B cell (primary cell): ENCODE results near the gene AMZ2.

ENCODE experiments used
- EZH2 ChIP-seq: IDR thresholded peaks from 2 replicates; pipeline ENCODE4 v1.6.1; 2012; ENCODE audit warnings: borderline replicate concordance, low read depth, mild to moderate bottlenecking, moderate library complexity, low read length; ENCODE audit not compliant: insufficient read depth, poor library complexity, severe bottlenecking
- TF ChIP-seq, protein P1 (sequence below): fragments of 200-600 bp; IDR thresholded peaks from one replicate; pipeline ENCODE4 v1.8.0; 2022; ENCODE audit warnings: antibody characterized with exemption, mild to moderate bottlenecking

- TF ChIP-seq, protein P1, sequence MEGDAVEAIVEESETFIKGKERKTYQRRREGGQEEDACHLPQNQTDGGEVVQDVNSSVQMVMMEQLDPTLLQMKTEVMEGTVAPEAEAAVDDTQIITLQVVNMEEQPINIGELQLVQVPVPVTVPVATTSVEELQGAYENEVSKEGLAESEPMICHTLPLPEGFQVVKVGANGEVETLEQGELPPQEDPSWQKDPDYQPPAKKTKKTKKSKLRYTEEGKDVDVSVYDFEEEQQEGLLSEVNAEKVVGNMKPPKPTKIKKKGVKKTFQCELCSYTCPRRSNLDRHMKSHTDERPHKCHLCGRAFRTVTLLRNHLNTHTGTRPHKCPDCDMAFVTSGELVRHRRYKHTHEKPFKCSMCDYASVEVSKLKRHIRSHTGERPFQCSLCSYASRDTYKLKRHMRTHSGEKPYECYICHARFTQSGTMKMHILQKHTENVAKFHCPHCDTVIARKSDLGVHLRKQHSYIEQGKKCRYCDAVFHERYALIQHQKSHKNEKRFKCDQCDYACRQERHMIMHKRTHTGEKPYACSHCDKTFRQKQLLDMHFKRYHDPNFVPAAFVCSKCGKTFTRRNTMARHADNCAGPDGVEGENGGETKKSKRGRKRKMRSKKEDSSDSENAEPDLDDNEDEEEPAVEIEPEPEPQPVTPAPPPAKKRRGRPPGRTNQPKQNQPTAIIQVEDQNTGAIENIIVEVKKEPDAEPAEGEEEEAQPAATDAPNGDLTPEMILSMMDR: no peak
- no peak for TF ChIP-seq EZH2
Measured at GRCh38 chr17:68301438-68301959, 53.7 kb downstream of the AMZ2 start.
